HG02623 (cell line): ENCODE measurements around the gene HBG2.

Source experiments
- ATAC-seq: cut with Tn5 transposase; IDR thresholded peaks from one replicate; pipeline ENCODE4 v1.9.1; 2021; ENCODE audit warnings: moderate library complexity; ENCODE audit not compliant: unreplicated experiment

Gene HBG2

DNA sequence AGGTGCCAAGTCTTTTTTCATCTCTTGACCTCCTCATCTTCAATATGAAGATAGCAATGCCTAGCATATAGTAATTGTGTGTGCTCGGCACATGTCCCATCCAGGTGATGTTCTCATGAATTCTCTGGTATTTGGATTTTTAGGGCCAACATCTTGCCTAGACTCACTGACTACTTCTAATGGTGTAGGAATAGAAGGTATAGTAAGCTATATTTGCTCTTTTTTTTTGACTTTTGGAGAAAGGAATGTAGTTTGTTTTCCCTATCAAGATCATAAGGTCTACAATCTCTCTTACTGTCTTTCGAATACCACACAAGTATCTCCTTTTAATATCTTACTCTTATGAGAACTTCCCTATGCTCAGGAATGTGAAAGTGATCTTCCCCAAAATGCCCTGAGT lies 23.5 kb downstream of the HBG2 start:
- no peak for ATAC-seq

- no peak for ATAC-seq
These were observed 24.3 kb downstream of the HBG2 start for GRCh38 chr11:5230266-5230665.

DNA sequence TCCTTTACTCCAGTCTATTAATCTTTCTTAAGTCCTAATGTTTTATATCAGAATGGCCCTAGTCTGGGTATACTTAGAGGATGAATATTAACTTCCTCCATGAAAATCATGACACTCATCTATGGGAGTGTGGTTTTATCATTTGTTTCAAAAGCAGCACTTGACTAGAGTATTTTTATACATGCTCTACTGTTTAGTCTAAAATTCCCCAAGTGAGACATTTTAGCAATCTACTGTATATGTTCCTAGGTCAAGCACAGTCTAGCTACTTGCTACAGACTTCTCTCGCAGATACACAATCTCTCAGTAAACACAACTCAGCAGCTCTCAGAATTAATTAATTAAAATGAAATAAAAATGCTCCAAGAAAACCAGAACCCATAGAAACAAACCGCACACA lies 24.8 kb downstream of the HBG2 start:
- ATAC-seq, result no peak

DNA sequence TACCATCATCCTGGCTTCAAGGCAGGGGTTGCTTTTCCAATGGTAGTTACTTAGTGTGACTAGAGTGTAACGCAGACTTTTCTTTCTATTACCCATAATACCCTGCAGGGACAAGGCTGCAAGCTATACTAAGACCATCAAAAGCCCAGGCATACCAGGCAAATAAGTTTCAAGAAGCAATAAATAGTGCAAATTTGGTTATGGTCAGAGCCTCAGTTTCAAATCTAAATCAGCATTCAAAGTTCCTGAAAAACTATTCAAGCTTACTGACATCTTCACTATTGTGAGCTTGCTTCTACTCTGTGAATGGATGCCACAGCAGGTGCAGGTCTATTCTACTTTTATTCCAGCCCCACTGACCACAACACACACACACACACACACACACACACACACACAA lies 25.2 kb downstream of the HBG2 start:
- no peak for ATAC-seq

DNA sequence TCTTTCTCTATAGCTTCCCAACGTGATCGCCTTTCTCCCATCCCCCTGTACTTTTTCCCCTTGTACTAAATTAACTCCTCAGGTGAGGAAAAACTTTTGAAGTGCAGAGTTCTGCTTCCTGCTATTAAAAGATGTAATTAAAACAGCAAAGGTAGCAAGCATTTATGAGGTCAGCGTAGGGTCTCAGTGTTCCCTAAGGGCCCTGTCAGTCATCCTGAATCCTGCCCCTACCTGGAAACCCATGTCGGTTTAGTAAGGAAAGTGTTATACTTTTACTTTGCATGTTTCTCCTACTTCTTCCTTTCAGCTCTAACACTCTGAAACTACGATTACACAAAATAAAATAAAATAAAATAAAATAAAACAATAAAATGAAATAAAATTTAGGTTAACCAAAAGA lies 26.5 kb downstream of the HBG2 start:
- no peak for ATAC-seq

GRCh38 chr11:5227681-5228080 lies 26.9 kb downstream of the HBG2 start:
- no peak for ATAC-seq

DNA sequence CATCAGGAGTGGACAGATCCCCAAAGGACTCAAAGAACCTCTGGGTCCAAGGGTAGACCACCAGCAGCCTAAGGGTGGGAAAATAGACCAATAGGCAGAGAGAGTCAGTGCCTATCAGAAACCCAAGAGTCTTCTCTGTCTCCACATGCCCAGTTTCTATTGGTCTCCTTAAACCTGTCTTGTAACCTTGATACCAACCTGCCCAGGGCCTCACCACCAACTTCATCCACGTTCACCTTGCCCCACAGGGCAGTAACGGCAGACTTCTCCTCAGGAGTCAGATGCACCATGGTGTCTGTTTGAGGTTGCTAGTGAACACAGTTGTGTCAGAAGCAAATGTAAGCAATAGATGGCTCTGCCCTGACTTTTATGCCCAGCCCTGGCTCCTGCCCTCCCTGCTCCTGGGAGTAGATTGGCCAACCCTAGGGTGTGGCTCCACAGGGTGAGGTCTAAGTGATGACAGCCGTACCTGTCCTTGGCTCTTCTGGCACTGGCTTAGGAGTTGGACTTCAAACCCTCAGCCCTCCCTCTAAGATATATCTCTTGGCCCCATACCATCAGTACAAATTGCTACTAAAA lies 27.8 kb downstream of the HBG2 start, which contains the start of gene HBB:
Gene HBB, minus strand, starts transcription at position 340 of the 579 bp plus-strand sequence. Its CDS starts 50 bp downstream, at position 290.
- no peak for ATAC-seq

DNA sequence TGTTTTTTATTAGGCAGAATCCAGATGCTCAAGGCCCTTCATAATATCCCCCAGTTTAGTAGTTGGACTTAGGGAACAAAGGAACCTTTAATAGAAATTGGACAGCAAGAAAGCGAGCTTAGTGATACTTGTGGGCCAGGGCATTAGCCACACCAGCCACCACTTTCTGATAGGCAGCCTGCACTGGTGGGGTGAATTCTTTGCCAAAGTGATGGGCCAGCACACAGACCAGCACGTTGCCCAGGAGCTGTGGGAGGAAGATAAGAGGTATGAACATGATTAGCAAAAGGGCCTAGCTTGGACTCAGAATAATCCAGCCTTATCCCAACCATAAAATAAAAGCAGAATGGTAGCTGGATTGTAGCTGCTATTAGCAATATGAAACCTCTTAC lies 29.1 kb downstream of the HBG2 start:
- no peak for ATAC-seq

DNA sequence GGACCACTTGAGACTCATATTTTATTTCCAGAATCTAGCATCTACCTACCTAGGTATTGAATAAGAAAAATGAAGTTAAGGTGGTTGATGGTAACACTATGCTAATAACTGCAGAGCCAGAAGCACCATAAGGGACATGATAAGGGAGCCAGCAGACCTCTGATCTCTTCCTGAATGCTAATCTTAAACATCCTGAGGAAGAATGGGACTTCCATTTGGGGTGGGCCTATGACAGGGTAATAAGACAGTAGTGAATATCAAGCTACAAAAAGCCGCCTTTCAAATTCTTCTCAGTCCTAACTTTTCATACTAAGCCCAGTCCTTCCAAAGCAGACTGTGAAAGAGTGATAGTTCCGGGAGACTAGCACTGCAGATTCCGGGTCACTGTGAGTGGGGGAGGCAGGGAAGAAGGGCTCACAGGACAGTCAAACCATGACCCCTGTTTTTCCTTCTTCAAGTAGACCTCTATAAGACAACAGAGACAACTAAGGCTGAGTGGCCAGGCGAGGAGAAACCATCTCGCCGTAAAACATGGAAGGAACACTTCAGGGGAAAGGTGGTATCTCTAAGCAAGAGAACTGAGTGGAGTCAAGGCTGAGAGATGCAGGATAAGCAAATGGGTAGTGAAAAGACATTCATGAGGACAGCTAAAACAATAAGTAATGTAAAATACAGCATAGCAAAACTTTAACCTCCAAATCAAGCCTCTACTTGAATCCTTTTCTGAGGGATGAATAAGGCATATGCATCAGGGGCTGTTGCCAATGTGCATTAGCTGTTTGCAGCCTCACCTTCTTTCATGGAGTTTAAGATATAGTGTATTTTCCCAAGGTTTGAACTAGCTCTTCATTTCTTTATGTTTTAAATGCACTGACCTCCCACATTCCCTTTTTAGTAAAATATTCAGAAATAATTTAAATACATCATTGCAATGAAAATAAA lies 29.8 kb downstream of the HBG2 start:
- ATAC-seq, result no peak

GRCh38 chr11:5223686-5224085 lies 30.9 kb downstream of the HBG2 start:
- ATAC-seq, result no peak

- no peak for ATAC-seq
These were observed 31.4 kb downstream of the HBG2 start for GRCh38 chr11:5223146-5223545.

DNA sequence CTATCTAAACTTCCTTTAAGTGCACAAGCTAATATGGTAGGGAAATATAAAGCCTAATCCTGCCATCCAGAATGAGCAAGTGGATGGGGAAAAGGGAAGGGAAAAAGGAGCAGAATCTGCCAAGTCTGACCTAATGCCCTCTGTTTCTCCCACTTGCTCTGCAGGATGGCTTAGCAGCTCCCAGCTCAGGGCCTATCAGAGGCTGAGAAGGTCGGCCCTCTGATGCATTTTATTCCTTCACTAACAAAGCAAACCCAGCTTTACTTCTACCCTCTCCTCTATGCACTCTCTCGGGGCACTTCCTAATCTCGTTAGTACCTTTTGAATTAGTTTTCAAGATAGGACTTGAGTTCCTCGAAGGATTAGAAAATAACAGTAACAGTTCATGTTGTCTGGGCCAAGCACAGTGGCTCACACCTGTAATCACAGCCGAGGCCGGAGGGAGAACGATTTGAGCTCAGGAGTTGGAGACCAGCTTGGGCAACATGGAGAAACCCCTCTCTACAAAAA lies 44.1 kb downstream of the HBG2 start:
- ATAC-seq, result no peak

DNA sequence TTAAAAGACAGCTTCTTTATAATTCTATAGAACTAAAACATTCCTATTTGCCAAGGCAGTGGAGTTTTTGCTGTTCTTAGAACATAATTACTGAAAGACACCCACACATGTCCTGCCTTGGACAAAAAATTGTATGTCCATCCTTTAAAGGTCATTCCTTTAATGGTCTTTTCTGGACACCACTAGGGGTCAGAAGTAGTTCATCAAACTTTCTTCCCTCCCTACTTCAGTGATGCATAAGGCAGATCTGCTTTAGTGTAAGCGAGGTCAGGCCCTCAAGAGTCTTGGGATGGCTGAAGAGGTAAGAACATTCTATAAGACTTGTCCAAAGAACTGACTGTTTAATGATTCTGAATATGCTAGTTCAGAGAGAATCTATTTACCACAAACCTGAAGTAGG lies 49.8 kb downstream of the HBG2 start:
- ATAC-seq, result no peak

GRCh38 chr11:5203366-5203765 lies 51.2 kb downstream of the HBG2 start:
- no peak for ATAC-seq
